NCI-H345 (cell line): ENCODE results near the gene SHISA6.

Source experiments
- DNase-seq: peaks from one replicate; lab custom pipeline; 2025; lab: John Stamatoyannopoulos, UW

Gene SHISA6

GRCh38 chr17:11240841-11241610, at the start of gene SHISA6:
Gene SHISA6, plus strand, starts transcription at chr17:11241213.
- DNase-seq = no peak

DNA sequence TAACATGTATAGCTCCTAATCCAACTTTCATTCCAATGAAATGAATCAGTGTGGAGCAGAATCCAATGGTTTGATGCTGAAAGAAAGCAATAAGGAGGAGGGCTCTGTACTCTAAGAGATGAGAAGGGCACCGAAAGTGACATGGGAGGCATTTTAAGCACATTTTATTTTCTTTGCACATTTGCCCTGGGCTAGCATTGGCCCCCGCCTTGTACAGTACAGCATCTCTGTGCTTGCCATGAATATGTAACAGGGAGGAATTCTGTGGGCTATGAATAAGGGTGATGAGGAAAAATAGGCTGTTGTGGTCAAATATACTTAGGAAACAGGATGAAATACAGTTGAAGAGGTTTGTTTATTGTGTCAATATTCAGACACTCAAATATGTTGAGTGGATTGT, 45.2 kb upstream of the SHISA6 start:
- no peak for DNase-seq

GRCh38 chr17:11204991-11205390, 36.0 kb upstream of the SHISA6 start:
- no peak for DNase-seq

GRCh38 chr17:11205659-11206058, 35.4 kb upstream of the SHISA6 start:
- DNase-seq = no peak

DNA sequence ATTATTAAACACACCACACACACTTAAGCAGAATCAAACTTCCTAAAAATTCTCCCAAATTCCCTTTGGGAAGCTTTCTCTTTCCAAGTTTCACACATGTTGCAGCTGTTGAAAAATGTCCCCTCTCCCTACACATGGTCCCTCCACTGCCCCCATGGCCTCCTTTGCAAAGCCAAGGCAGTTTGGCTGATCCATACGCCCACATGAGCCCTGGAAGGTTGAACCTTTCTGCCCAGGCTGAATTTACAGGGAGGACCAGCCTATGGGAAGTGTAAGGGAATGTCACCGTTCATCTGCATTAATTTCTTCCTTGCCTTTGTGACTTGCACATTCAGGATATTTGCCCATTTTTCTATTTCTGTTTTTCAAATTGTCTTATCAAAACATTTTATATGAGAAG, 31.1 kb upstream of the SHISA6 start:
- DNase-seq = no peak

DNA sequence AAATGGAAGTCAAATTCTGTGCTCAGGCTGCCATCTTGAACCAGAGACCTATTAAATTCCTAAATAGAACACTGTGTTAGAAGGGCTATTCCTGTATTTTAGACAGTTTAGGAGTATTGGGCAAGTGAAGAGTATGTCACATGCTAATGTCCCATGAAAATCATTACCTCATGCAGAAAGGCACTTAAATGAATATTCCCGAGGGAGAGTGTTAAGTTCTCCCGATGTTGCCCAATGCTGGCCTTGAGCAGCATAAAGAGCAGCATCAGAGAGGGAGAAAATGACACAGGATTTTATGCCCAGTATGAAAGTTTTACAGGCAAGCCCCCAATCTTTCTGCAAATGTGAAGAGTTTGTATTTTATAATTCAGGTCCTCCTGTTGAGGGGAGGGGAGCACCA, 28.2 kb upstream of the SHISA6 start:
- no peak for DNase-seq

DNA sequence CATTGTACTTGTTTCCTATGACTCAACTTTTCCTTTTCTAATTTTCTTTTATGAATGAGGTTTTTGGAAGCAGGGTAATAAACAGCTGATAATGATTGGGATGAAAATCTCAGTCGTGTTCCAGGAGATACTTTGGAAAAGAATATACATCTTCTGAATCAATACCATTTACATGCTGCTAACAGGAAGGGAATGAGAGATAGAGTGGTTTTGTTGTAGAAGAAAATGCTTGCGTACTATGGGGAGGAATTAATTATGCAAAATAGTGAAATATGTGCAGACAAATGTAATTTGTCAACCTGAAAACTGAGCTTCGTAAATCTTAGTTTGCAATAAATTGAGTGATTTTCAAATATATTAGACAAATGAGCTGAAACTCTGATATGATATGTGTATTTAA, 24.0 kb upstream of the SHISA6 start:
- no peak for DNase-seq

GRCh38 chr17:11221196-11221595, 19.8 kb upstream of the SHISA6 start:
- DNase-seq = no peak

- DNase-seq = no peak
Observed at GRCh38 chr17:11221721-11222120, 19.3 kb upstream of the SHISA6 start.

DNA sequence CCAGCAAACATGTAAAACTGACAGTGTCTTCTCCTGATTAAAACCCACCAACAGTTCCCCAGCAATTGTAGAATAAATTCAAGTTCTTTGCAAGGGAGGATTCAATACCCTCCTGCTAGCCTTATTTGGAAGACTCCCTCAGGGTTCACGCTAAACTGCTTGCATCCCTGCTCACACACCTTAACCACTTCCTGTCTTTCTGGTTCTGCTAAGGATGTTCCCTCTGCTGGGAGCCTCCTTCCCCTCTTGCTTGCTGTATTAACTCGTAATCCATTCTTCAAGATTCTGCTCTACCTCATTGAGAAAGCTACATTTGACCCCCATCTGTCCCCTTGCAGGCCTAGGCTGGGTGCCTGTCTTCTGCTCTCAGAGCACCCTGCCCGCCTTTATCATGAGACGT, 2.3 kb upstream of the SHISA6 start:
- no peak for DNase-seq

GRCh38 chr17:11239379-11239970, 1.5 kb upstream of the SHISA6 start:
- no peak for DNase-seq

DNA sequence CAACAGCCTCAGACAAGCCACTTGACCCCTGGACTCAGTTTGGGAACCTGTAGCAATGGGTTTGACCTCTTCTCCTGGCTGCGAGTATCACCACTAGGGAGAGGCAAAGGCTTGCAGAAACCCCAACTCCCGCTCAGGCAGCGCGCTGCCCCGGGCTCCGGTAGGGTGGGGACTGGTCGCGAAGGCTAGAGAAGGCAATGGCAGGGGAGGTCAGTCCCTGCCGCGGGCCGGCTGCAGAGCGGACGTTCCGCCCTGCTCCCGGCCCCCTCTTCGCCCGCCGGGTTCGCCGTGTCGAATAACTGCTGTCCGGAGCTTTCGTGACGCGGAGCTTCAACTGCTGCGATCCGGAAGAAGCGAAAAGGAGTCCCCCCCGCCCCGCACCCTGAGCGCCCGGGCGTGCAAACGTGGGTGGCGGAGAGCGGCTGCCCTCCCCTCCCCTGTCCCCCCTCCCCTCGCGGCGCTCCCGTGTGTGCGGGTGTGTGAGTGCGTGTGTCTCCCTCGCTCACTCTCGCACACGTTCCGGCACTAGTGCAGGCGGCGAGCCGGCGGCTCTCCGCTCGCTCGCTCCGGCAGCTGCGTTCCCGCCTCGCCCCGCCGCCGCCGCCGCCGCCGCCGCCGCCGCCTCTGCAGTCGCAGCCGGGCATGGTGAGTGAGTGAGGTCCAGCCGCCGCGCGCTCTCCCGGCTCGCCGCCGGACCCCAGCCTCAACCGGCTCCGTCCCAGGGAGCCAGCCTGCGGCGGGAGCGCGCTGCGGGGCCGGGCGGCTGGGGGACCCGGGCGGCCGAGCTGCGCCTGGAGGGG, 772 bp upstream of the SHISA6 start:
- DNase-seq = no peak

DNA sequence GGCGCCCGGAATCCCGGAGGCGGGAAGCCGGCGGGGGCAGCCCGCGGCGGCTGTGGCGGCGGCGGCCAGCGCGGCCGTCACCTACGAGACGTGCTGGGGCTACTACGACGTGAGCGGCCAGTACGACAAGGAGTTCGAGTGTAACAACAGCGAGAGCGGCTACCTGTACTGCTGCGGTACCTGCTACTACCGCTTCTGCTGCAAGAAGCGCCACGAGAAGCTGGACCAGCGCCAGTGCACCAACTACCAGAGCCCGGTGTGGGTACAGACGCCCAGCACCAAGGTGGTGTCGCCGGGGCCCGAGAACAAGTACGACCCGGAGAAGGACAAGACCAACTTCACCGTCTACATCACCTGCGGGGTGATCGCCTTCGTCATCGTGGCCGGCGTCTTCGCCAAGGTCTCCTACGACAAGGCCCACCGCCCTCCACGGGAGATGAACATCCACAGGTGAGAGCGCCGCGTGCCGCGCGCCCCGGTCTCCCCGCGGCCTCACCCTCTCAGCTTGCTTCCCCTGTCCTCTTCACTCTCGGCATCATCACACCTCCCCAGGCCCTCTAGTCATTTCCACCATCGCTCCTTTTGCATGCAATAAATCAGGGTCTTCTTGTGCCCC, 706 bp downstream of the SHISA6 start:
- DNase-seq = no peak

DNA sequence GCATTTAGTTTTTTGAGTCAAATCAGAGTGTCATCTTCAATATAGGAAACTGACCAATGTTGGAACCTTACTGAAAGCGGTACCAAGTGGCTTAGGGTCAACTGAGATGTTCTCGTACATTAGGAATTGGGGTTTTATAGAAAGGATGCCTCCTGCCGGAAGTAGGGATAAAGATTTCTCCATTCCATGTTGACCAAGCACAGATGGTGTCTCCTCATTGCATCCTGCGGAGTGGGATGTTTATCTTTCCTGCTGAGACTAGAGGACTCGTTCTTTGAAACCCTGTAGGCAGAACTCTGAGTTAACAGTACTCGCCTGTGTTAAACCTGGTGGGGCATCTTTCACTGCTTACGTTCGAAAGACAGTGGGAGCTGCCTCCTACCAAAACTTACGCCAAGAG, 1.4 kb downstream of the SHISA6 start:
- DNase-seq = no peak

GRCh38 chr17:11244776-11245175, 3.8 kb downstream of the SHISA6 start:
- no peak for DNase-seq

DNA sequence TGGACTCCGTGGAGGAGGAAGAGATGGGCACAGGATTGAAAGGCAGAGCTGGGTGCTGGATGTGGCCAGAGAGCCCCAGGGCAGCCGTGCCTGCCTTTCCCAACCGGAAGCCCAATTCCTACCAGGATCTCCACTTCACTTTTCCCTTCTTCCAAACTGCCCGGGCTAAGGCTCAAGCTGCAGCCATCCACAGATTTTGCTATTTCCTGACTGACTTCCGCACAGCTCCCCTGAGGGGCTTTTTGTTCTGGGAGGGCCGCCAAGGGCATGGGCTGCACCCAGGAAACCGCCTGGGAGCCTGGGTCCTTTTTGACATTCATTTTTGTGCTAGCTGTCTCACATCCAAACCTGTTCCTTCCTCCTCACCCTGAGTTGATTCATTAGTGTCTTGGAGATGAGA, 4.2 kb downstream of the SHISA6 start:
- DNase-seq = no peak

DNA sequence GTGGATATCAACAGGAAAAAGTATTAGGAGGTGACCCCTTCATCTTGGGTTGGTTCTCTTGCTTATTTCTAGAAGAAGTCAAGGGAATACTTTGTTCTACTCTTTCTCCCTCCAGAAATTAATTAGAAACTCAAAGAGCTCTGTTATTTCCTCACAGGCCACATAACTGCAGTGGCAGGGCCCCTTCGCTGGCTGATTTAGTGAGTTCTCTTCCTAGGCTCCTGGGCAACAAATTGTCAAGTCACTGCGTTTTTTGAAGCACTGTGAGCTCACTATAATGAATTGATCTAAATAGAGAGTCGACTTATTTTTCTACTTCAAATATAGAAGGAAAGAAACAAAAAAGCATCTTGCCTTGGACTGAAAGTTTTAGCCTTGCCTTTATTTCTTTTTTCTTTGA, 4.8 kb downstream of the SHISA6 start:
- DNase-seq = no peak

DNA sequence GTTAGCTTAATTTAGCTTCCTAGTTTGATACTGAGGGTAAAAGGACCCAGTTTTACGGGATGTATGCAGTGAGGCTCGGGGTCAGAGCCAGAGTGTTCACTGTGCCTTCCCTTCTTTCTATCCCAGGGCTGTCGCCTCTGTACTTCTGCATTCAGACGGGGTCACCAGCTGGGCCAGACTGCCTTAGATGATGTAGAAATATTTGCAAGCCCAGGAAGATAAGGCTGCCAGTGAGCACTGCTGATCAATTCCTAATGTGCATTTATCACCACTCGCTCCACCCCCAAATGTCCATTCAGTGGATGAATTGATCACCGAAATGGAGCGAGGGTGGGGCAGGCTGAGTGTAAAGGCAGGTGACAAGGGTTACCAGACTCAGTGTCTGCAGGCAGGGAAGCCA, 9.1 kb downstream of the SHISA6 start:
- DNase-seq = no peak

DNA sequence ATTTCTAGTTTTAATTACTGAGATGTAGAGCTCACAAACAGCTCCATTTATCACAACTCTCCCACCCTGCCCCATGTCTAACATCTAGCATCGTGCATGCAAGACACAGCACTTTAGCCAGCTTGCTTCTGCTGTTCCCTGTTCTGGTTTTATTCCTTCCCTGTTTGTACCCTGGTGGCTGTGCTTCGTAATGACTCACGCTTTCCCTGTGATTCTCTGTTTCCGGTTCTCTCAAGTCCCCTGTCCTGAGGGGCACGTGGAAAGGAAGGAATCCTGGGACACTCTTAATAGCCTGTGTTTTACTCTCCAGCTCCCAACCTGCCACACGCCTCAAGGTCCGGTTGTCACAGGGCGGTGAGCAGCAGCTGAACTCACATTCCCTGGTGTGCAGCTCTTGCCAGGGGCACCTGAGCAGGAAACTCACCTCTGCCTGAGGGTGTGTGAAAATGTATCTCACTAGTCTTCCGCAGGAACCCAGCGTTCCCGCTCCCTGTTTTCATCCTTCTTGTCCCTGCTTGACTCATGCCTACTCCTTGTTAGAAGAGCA, 10.6 kb downstream of the SHISA6 start:
- no peak for DNase-seq

DNA sequence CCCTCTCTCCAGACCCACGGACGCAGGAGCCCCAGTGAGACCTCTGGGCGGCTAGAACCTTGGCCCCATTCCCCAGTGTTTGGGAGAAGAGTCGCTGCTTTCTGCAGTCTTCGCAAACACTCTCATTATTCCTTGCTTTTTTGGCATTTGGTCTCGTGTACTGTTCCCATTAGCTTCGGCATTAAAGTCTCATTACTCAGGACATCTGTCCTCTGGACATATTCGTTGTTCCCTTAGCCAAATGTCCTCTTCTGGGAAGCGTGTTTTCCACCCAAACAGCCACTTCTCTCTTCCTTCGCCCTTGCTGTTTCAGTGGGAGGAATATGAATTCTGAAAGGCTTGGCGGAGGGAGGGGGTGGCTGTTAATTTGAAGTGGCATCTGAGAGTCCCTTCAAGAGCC, 11.1 kb downstream of the SHISA6 start:
- no peak for DNase-seq

DNA sequence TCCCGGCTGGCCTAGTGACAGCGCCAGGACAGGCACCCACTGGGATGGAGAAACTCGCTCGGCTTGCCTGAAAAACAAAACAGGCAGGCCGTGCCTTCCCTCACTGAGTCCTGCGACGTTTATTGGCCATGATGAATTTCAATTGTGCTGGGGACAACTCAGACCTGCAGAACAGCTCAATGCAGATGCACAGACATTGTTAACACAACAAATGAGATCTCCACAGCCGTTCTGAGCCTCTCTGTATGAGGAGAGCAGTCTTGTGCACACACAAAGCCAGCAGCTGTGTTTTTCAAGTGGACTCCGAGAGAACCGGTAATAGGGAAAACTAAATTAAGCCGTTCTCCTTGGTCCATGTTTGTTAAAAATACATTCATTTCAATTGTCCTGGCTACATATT, 15.9 kb downstream of the SHISA6 start:
- DNase-seq = no peak

DNA sequence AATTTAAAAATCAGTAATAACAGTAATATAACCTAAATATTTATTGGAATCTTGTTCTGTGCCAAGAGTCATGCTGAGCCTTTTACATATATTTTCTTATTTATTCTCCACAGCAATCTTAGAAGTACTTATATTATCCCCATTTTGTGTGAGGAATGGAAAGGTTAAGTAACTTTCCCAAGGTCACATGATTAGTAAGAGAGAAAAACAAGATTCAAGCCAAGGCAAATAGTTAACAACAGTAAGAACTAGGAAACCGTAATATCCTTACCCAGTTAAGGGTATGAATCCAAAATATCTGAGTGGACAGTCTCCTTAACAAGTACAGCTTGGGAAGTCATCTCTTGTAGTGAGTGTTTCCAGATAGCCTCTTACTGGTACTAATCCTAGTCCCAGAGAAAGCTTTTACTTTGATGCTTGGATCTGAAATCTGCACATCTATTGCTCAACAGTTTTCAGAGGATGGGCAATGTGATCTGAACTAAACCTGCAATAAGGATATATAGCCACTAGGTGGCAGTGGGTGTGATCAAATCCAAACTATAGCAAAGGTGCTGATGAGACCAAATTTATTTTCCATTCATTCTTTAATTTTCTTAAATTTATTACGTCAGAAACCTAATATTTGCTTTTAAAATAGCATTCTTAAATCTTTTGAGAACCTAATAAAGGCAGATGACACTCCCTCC, 23.3 kb downstream of the SHISA6 start:
- DNase-seq = no peak
